K562 (cell line): ENCODE data around the gene CDKN1B. TPM values are rescaled to one million over a fixed set of nuclear protein-coding genes. Genes with fewer than 3 reads are reported as not detected.

Source experiments
- CUX1 ChIP-seq: fragments of 200-800 bp; sonication (Bioruptor generic); IDR thresholded peaks from 2 replicates; pipeline ENCODE4 v1.6.1; 2016; ENCODE audit warnings: missing genetic modification characterization, missing compliant biosample characterization
- HNRNPLL ChIP-seq: fragments of 200-400 bp; formaldehyde crosslinking; IDR thresholded peaks from 2 replicates; pipeline ENCODE4 v1.6.1; 2017; ENCODE audit warnings: low read length, low read depth, mild to moderate bottlenecking; ENCODE audit not compliant: poor library complexity, severe bottlenecking
- JUN ChIP-seq, 2 experiments: sonication (generic) in 1 of 2; formaldehyde crosslinking in 1 of 2; IDR thresholded peaks; 2 replicates each; pipeline versions ENCODE4 v1.6.1 to v1.8.0; 2012 to 2022; ENCODE audit warnings: borderline replicate concordance in 2 of 2, mild to moderate bottlenecking in 2 of 2, improper control_type of control experiment in 1 of 2, low read depth in 1 of 2, low read length in 1 of 2, missing genetic modification reagents in 1 of 2
- NFRKB ChIP-seq: fragments of 450-650 bp; IDR thresholded peaks from 2 replicates; pipeline ENCODE4 v1.6.1; 2016; ENCODE audit warnings: low read depth
- PBX2 ChIP-seq, 2 experiments: IDR thresholded peaks in 1 of 2; conservative IDR thresholded peaks in 1 of 2; 2 replicates each; pipeline ENCODE4 v1.6.1; 2016; ENCODE audit warnings: low read depth in 2 of 2, mild to moderate bottlenecking in 1 of 2, missing compliant biosample characterization in 1 of 2, missing genetic modification characterization in 1 of 2, moderate library complexity in 1 of 2
- POLR2H ChIP-seq: IDR thresholded peaks from 2 replicates; pipeline ENCODE4 v1.6.1; 2016; ENCODE audit warnings: missing genetic modification characterization, low read depth, mild to moderate bottlenecking, control low read depth, missing compliant biosample characterization, moderate library complexity
- RBBP5 ChIP-seq: fragments of 200-600 bp; sonication (generic); IDR thresholded peaks from 2 replicates; pipeline ENCODE4 v1.6.1; 2012; ENCODE audit warnings: borderline replicate concordance, mild to moderate bottlenecking, low read length, control low read depth, inconsistent platforms; ENCODE audit not compliant: insufficient read depth, poor library complexity, severe bottlenecking
- RBM34 ChIP-seq: fragments of 200-400 bp; formaldehyde crosslinking; IDR thresholded peaks from 2 replicates; pipeline ENCODE4 v1.6.1; 2018; ENCODE audit warnings: low read length, borderline replicate concordance; ENCODE audit not compliant: insufficient read depth
- TSC22D4 ChIP-seq: fragments of 450-650 bp; IDR thresholded peaks from 2 replicates; pipeline ENCODE4 v1.6.1; 2016; ENCODE audit warnings: missing genetic modification characterization, missing biosample characterization, control low read depth
- YBX1 ChIP-seq: fragments of 450-650 bp; IDR thresholded peaks from 2 replicates; pipeline ENCODE4 v1.7.1; 2016; ENCODE audit warnings: mild to moderate bottlenecking
- ZBTB2 ChIP-seq: fragments of 450-650 bp; IDR thresholded peaks from 2 replicates; pipeline ENCODE4 v1.6.1; 2016; ENCODE audit warnings: antibody characterized with exemption
- ZFP91 ChIP-seq: sonication (generic); formaldehyde crosslinking; IDR thresholded peaks from 2 replicates; pipeline ENCODE4 v1.8.0; 2022; ENCODE audit warnings: mild to moderate bottlenecking, missing genetic modification reagents
- ZNF224 ChIP-seq: sonication (generic); formaldehyde crosslinking; IDR thresholded peaks from 2 replicates; pipeline ENCODE4 v1.8.0; 2022; ENCODE audit warnings: mild to moderate bottlenecking, missing genetic modification reagents
- polyA plus RNA-seq, 8 experiments: library from polyadenylated mRNA; depleted of rRNA in 4 of 8; stranded (reverse) in 5 of 8; unstranded in 3 of 8; fragments of >200 nt; fragmentation: Nextera tagmentation in 2 of 8; fragmentation: Illumina TruSeq in 1 of 8; extraction: Ambion mirVana in 2 of 8; extraction: Trizol in 1 of 8; gene quantifications; 2 replicates each; pipeline versions ENCODE4 v1.2.1 to v1.2.3, GENCODE V29; 2011 to 2014; ENCODE audit warnings: inconsistent platforms in 1 of 8, missing spikeins in 1 of 8
- total RNA-seq, 7 experiments: library from RNA; depleted of rRNA in 6 of 7; stranded (reverse); fragments of >200 nt in 6 of 7; fragmentation: Illumina TruSeq in 2 of 7; extraction: Trizol in 2 of 7; gene quantifications; 2 replicates each; pipeline versions ENCODE4 v1.2.1 to v1.2.3, GENCODE V29; 2011 to 2021; ENCODE audit warnings: low replicate concordance in 1 of 7

Gene CDKN1B
- total and polyA plus RNA-seq, 9 of the 15 experiments (the other 6 are each of a cell fraction or from before 2014, with no cell fraction given): 2.6 to 35.2 (median 15.5) TPM

- TF ChIP-seq ZBTB2 (no peak), POLR2H (no peak), YBX1 (no peak), ZNF224 (CRISPR knock-in tag) (0 out of 2 replicates have a peak, but pooled peaks have one; percentile 39), ZFP91 (CRISPR knock-in tag) (no peak), TSC22D4 (no peak), CUX1 (no peak), PBX2 (CRISPR knock-in tag; IDR thresholded peaks at IDR 0.05; ENCODE audit: low read depth) (no peak), PBX2 (tag; conservative IDR thresholded peaks at IDR 0.05; ENCODE audit: low read depth) (0 out of 2 replicates have a peak, but pooled peaks have one; percentile 1), RBBP5 (peak; percentile 65), HNRNPLL (peak; percentile 47), RBM34 (no peak), JUN (IDR thresholded peaks at IDR 0.05; ENCODE audit: borderline replicate concordance, low read depth, low read length) (no peak), JUN (CRISPR knock-in tag; IDR thresholded peaks at IDR 0.05; ENCODE audit: borderline replicate concordance) (no peak), NFRKB (0 out of 2 replicates have a peak, but pooled peaks have one; percentile 10)
Observed at GRCh38 chr12:12717586-12718380, 615 bp downstream of the CDKN1B start (continued).
